GM12864 (cell line): ENCODE measurements around the gene ATP6V1G2.
A peak's percentile ranks its signal among the peaks of the same experiment; 100 is the strongest.
"Not testable (repeated sequence)": the region's sequence is repeated elsewhere in the genome, so short reads cannot be mapped to it uniquely, and the experiment has no call there.

ENCODE experiments used
- DNase-seq: peaks from one replicate; pipeline ENCODE4 v3.0.0-alpha.2; 2011; ENCODE audit warnings: low read depth
- H3K4me3 ChIP-seq: 2 replicates; pipeline ENCODE4 v1.5.1; 2011; ENCODE audit warnings: mild to moderate bottlenecking, low read depth, low read length, control low read depth
- CTCF ChIP-seq: IDR thresholded peaks from 2 replicates; pipeline ENCODE4 v1.5.1; 2011; ENCODE audit warnings: low read depth, mild to moderate bottlenecking, moderate library complexity, low read length, control low read depth, inconsistent platforms; ENCODE audit errors: missing control alignments

ATP6V1G2 gene

GRCh38 chr6:31546339-31546957 lies at the start of gene ATP6V1G2:
Gene ATP6V1G2, minus strand, starts transcription at chr6:31546608. Its CDS starts 49 bp downstream, at chr6:31546559.
- DNase-seq, result peak; percentile 69
- peak; percentile 97 for TF ChIP-seq CTCF
- peak within 1 kb of the TSS; percentile 56 for H3K4me3 ChIP-seq

GRCh38 chr6:31592396-31592771 lies 46.0 kb upstream of the ATP6V1G2 start:
- peak overlapping the region; percentile 25 for H3K4me3 ChIP-seq
- no peak for TF ChIP-seq CTCF

GRCh38 chr6:31590691-31591090 lies 44.3 kb upstream of the ATP6V1G2 start:
- DNase-seq, H3K4me3 ChIP-seq: not testable (repeated sequence)

More at GRCh38 chr6:31592396-31592771, 46.0 kb upstream of the ATP6V1G2 start:
- DNase-seq, result no peak

- DNase-seq, result no peak
Measured at GRCh38 chr6:31588871-31589650, 42.7 kb upstream of the ATP6V1G2 start.

GRCh38 chr6:31587791-31588777 lies 41.7 kb upstream of the ATP6V1G2 start:
- H3K4me3 ChIP-seq, result 0 out of 2 replicates have a peak overlapping the region, but pooled peaks have one; percentile 1
- DNase-seq, result no peak
- no peak for TF ChIP-seq CTCF

More at GRCh38 chr6:31588871-31589650, 42.7 kb upstream of the ATP6V1G2 start:
- no peak overlapping the region for H3K4me3 ChIP-seq
- TF ChIP-seq CTCF, result no peak

GRCh38 chr6:31586599-31587281 lies 40.3 kb upstream of the ATP6V1G2 start:
- no peak overlapping the region; the same call in 1 of the 2 replicates for H3K4me3 ChIP-seq
- no peak for DNase-seq
- TF ChIP-seq CTCF, result no peak

GRCh38 chr6:31586008-31586407 lies 39.6 kb upstream of the ATP6V1G2 start, which contains the start of gene LST1:
Gene LST1, plus strand, starts transcription at chr6:31586277. Its CDS starts 1,023 bp downstream, at chr6:31587300.
- TF ChIP-seq CTCF, result no peak
- H3K4me3 ChIP-seq, result no peak within 1 kb of the TSS; the same call in 1 of the 2 replicates
- DNase-seq, result no peak
